OCI-LY3 (cell line): ENCODE results near the gene ASIC4.

Experiments
- H2AFZ ChIP-seq: fragments of 200-600, 300-600 bp; shearing (Covaris generic); 2 replicates; pipeline ENCODE4 v1.6.0; 2014; ENCODE audit warnings: antibody characterized with exemption, low read depth, low read length
- H3K27ac ChIP-seq: fragments of 200-600, 300-600 bp; sonication (generic); 2 replicates; pipeline ENCODE4 v1.5.1; 2014; ENCODE audit warnings: mild to moderate bottlenecking, low read length, moderate library complexity, mixed read lengths
- H3K27me3 ChIP-seq: fragments of 200-600, 300-600 bp; sonication (generic); 2 replicates; pipeline ENCODE4 v1.6.1; 2014; ENCODE audit warnings: low read depth, low read length, mixed read lengths
- H3K36me3 ChIP-seq: fragments of 200-600, 300-600 bp; sonication (generic); replicated peaks from 2 replicates; pipeline ENCODE3; 2014; ENCODE audit warnings: low read depth, low read length, mixed read lengths
- H3K4me1 ChIP-seq: fragments of 300-600, 200-600 bp; sonication (generic); 2 replicates; pipeline ENCODE4 v1.6.1; 2014; ENCODE audit warnings: low read length, mixed read lengths
- H3K4me2 ChIP-seq: fragments of 200-600, 300-600 bp; sonication (generic); 2 replicates; pipeline ENCODE4 v1.6.1; 2014; ENCODE audit warnings: low read length, mixed read lengths
- H3K4me3 ChIP-seq: fragments of 300-600, 200-600 bp; sonication (generic); 2 replicates; pipeline ENCODE4 v1.5.1; 2014; ENCODE audit warnings: antibody characterized with exemption, mild to moderate bottlenecking, low read length, moderate library complexity
- H3K79me2 ChIP-seq: fragments of 300-600, 200-600 bp; shearing (Covaris generic); 2 replicates; pipeline ENCODE4 v1.6.1; 2014; ENCODE audit warnings: mild to moderate bottlenecking, low read length, mixed read lengths
- H3K9ac ChIP-seq: fragments of 300-600, 200-600 bp; shearing (Covaris generic); 2 replicates; pipeline ENCODE4 v1.6.0; 2014; ENCODE audit warnings: mild to moderate bottlenecking, low read length, moderate library complexity
- H3K9me3 ChIP-seq: fragments of 200-600, 300-600 bp; shearing (Covaris generic); 2 replicates; pipeline ENCODE4 v1.6.1; 2014; ENCODE audit warnings: low read length, mixed read lengths; ENCODE audit not compliant: insufficient read depth
- H4K20me1 ChIP-seq: fragments of 200-600, 300-600 bp; sonication (generic); 2 replicates; pipeline ENCODE4 v1.6.1; 2016; ENCODE audit warnings: low read length, mixed read lengths; ENCODE audit not compliant: insufficient read depth
- EZH2phosphoT487 ChIP-seq: fragments of 200-600 bp; shearing (Covaris generic); IDR thresholded peaks from 2 replicates; pipeline ENCODE4 v1.6.1; 2018; ENCODE audit warnings: antibody characterized with exemption, mixed run types, low read depth
- TF ChIP-seq, protein P1 (sequence below): fragments of 200-600, 300-600 bp; sonication (generic); IDR thresholded peaks from 2 replicates; pipeline ENCODE4 v1.5.1; 2014; ENCODE audit warnings: antibody characterized with exemption, low read length, low read depth

The ASIC4 gene

DNA sequence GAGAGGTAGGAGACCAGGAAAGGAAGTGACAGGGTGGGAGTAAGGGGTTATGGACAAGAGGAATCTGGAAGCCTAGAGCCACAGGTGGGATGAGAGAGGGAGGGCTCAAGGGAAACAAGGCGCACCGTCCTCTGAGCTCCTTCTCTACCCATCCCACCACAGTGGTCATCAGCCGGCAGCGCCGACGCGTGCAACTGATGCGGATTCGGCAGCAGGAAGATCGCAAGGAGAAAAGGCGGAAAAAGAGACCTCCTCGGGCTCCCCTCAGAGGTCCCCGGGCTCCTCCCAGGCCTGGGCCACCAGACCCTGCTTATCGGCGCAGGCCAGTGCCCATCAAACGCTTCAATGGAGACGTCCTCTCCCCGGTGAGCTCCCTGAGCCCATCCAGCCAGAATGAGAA lies 34.7 kb downstream of the ASIC4 start:
- no peaks in the 10 kb centered on the region for H4K20me1 ChIP-seq
- H3K27me3 ChIP-seq, result no peaks in the 10 kb centered on the region
- H2AFZ ChIP-seq, result no peak overlapping the region
- TF ChIP-seq, protein P1, sequence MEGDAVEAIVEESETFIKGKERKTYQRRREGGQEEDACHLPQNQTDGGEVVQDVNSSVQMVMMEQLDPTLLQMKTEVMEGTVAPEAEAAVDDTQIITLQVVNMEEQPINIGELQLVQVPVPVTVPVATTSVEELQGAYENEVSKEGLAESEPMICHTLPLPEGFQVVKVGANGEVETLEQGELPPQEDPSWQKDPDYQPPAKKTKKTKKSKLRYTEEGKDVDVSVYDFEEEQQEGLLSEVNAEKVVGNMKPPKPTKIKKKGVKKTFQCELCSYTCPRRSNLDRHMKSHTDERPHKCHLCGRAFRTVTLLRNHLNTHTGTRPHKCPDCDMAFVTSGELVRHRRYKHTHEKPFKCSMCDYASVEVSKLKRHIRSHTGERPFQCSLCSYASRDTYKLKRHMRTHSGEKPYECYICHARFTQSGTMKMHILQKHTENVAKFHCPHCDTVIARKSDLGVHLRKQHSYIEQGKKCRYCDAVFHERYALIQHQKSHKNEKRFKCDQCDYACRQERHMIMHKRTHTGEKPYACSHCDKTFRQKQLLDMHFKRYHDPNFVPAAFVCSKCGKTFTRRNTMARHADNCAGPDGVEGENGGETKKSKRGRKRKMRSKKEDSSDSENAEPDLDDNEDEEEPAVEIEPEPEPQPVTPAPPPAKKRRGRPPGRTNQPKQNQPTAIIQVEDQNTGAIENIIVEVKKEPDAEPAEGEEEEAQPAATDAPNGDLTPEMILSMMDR, result no peak
- no peak for TF ChIP-seq EZH2phosphoT487
- H3K4me2 ChIP-seq, result no peak overlapping the region
- no peak overlapping the region for H3K27ac ChIP-seq
- no peaks in the 10 kb centered on the region for H3K79me2 ChIP-seq
- H3K9me3 ChIP-seq, result no peaks in the 10 kb centered on the region
- H3K36me3 ChIP-seq, result no peaks in the 10 kb centered on the region
- no peak overlapping the region for H3K9ac ChIP-seq
- no peak overlapping the region for H3K4me3 ChIP-seq
- H3K4me1 ChIP-seq, result no peaks in the 10 kb centered on the region

DNA sequence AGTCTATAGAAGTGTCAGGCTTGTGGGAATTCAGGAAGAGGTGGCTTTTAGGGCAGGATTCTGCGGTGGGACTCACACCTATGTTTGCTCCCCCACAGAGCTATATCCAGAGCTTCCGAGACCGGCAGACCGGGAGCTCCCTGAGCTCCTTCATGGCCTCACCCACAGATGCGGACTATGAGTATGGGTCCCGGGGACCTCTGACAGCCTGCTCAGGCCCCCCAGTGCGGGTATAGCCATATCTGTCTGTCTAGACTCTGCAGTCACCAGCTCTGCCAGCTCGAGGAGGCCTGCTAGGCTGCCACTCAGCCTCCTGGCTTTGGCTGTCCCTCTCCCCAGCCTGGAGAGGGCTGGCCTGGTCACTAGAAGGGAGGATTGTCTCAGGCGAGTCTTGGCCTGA lies 35.3 kb downstream of the ASIC4 start:
- no peak overlapping the region for H2AFZ ChIP-seq
- no peaks in the 10 kb centered on the region for H3K9me3 ChIP-seq
- TF ChIP-seq EZH2phosphoT487, result no peak
- TF ChIP-seq, protein P1, result no peak
- no peaks in the 10 kb centered on the region for H3K27me3 ChIP-seq
- no peaks in the 10 kb centered on the region for H3K36me3 ChIP-seq
- no peak overlapping the region for H3K27ac ChIP-seq
- H3K4me3 ChIP-seq, result no peak overlapping the region
- no peaks in the 10 kb centered on the region for H3K4me1 ChIP-seq
- H3K4me2 ChIP-seq, result no peak overlapping the region
- no peaks in the 10 kb centered on the region for H4K20me1 ChIP-seq
- H3K9ac ChIP-seq, result no peak overlapping the region
- no peaks in the 10 kb centered on the region for H3K79me2 ChIP-seq

DNA sequence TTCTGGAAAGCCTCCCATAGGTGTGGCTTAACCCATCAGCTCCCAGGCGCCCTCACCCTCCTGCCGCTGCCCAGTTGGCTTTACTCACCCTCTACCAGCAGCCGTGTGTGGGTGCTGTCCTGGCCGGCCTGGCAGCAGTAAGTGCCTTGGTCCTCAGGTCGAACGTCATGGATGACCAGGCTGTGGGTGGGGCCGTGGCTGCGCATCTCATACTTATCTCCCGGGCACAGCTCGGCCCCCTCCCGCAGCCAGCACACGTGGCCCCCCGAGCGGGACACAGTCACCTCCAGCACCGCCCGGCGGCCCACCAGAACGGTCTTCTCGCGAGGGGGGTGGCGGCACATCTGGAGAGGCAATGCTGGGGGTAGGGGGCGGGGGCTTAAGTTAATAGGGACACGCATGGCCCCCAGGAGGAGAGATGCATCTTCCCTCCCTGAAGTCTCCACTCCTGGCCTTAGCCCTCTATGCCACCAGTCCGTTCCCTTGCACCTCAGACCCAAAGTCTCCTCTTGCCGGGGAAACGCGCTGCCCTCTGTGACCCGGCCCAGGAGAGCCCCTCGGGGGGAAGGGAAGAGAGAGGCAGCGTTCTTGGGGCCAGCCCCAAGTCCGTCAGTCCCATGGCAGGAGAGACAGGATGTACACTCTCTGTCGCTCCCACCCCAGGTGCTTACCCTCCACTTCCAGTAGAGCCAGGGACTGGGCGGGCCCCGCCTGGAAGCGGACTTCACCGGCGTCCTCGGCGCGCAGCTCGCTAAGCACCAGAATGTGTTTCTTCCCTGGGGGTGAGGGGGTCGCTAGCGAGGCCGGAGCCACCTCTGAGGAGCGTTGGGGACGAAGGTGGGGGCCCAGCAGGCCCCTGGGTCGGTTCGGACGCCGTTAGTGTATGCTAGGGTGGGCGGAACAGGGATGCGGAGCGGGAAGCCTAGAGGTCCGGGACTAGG lies 37.4 kb downstream of the ASIC4 start:
- Histone ChIP-seq H2AFZ (no peak overlapping the region), H4K20me1 (no peaks in the 10 kb centered on the region), H3K4me2 (no peak overlapping the region), H3K4me1 (no peaks in the 10 kb centered on the region), H3K27me3 (no peaks in the 10 kb centered on the region), H3K27ac (no peak overlapping the region), H3K36me3 (no peaks in the 10 kb centered on the region), H3K4me3 (no peak overlapping the region), H3K9me3 (no peaks in the 10 kb centered on the region), H3K79me2 (no peaks in the 10 kb centered on the region), H3K9ac (no peak overlapping the region)
- TF ChIP-seq, protein P1, result no peak
- no peak for TF ChIP-seq EZH2phosphoT487

DNA sequence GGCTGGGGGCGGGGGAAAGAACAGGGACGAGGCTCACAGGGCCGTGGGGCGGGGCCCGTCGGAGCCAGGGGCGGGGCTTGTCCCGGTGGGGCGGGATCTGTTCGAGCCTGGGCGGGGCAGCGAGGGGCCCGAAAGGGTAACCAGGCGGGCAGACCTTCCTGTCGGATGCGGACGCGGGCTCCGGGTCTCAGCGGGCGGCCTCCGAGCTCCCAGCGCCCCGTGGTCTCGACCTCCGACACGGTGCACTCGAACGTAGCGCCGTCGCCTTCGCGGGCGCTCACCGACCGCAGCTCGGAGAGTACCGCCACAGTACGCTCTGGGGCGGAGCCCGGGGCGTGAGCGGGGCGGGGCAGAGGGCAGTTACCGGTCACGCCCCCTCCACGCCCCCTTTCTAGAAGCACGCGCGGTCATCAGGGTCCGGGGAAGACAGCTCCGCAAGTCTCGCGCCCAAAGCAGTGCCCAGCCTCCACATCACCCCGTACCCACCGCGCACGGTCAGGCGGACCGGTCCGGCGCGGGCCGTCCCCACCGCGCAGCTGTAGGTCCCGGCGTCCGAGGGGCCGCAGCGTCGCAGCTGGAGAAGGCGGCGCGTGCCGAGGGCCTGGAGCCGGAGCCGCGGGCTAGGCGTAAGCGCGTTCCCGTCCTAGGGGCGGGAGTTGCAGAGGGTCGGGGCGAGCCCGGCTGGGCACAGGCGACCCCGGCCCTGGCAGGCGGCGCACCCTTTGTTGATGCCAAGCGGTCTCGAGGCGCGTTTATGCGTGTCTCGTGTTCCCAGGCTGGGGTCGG lies 38.3 kb downstream of the ASIC4 start:
- no peak overlapping the region for H3K9ac ChIP-seq
- TF ChIP-seq, protein P1, result no peak
- TF ChIP-seq EZH2phosphoT487, result no peak
- no peaks in the 10 kb centered on the region for H4K20me1 ChIP-seq
- H2AFZ ChIP-seq, result no peak overlapping the region
- H3K36me3 ChIP-seq, result no peaks in the 10 kb centered on the region
- H3K9me3 ChIP-seq, result no peaks in the 10 kb centered on the region
- no peak overlapping the region for H3K4me3 ChIP-seq
- H3K27ac ChIP-seq, result no peak overlapping the region
- no peak overlapping the region for H3K4me2 ChIP-seq
- no peaks in the 10 kb centered on the region for H3K4me1 ChIP-seq
- no peaks in the 10 kb centered on the region for H3K79me2 ChIP-seq
- no peaks in the 10 kb centered on the region for H3K27me3 ChIP-seq
